Dendritic cell treated with granulocyte-macrophage colony-stimulating factor and Interleukin-4, amounts not matched to agents 40 ng/mL and 50 ng/mL, for 4 days (primary cell): ENCODE results near the gene CPN2.

Source experiments
- H3K27ac Mint-ChIP-seq: one replicate; pipeline ENCODE4 v1.8.0; 2022; ENCODE audit warnings: mild to moderate bottlenecking, mixed read lengths
- H3K27me3 Mint-ChIP-seq: one replicate; pipeline ENCODE4 v1.8.0; 2022; ENCODE audit warnings: mild to moderate bottlenecking, mixed read lengths
- H3K36me3 Mint-ChIP-seq: one replicate; pipeline ENCODE4 v1.8.0; 2022; ENCODE audit warnings: low read depth, mixed read lengths
- H3K4me1 Mint-ChIP-seq: one replicate; pipeline ENCODE4 v1.8.0; 2022; ENCODE audit warnings: low read depth, mixed read lengths
- H3K4me3 Mint-ChIP-seq: one replicate; pipeline ENCODE4 v1.8.0; 2022; ENCODE audit warnings: mild to moderate bottlenecking, moderate library complexity, mixed read lengths
- H3K9me3 Mint-ChIP-seq: one replicate; pipeline ENCODE4 v1.8.0; 2022; ENCODE audit warnings: mixed read lengths
- intact Hi-C: fragments of 100-400 bp; cut with micrococcal nuclease; formaldehyde crosslinking; loops from one replicate; pipeline ENCODE4 v1.15.0; 2022

The CPN2 gene

GRCh38 chr3:194374935-194375334 lies 23.8 kb upstream of the CPN2 start:
- Mint-ChIP-seq H3K27me3 (peaks cover 39% of the 10 kb centered on the region), H3K4me1 (no peaks in the 10 kb centered on the region), H3K9me3 (no peaks in the 10 kb centered on the region), H3K4me3 (no peak overlapping the region), H3K36me3 (no peaks in the 10 kb centered on the region), H3K27ac (no peak overlapping the region)
- intact Hi-C loops, result no loop called here

- no peaks in the 10 kb centered on the region for H3K36me3 Mint-ChIP-seq
- H3K27ac Mint-ChIP-seq, result no peak overlapping the region
- H3K9me3 Mint-ChIP-seq, result no peaks in the 10 kb centered on the region
- intact Hi-C loops, result no loop called here
- no peak overlapping the region for H3K4me3 Mint-ChIP-seq
- H3K27me3 Mint-ChIP-seq, result peaks cover 48% of the 10 kb centered on the region
- H3K4me1 Mint-ChIP-seq, result no peaks in the 10 kb centered on the region
Observed at GRCh38 chr3:194373899-194374298, 22.8 kb upstream of the CPN2 start.

GRCh38 chr3:194373028-194373427 lies 21.9 kb upstream of the CPN2 start:
- Mint-ChIP-seq H3K4me1 (no peaks in the 10 kb centered on the region), H3K27me3 (peaks cover 53% of the 10 kb centered on the region), H3K9me3 (no peaks in the 10 kb centered on the region), H3K4me3 (no peak overlapping the region), H3K36me3 (no peaks in the 10 kb centered on the region), H3K27ac (no peak overlapping the region)
- intact Hi-C loops, result no loop called here

GRCh38 chr3:194370753-194371152 lies 19.6 kb upstream of the CPN2 start:
- Mint-ChIP-seq H3K4me1 (no peaks in the 10 kb centered on the region), H3K36me3 (no peaks in the 10 kb centered on the region), H3K27ac (no peak overlapping the region), H3K9me3 (no peaks in the 10 kb centered on the region), H3K4me3 (no peak overlapping the region), H3K27me3 (peaks cover 44% of the 10 kb centered on the region)
- intact Hi-C loops, result no loop called here

GRCh38 chr3:194369522-194370279 lies 18.6 kb upstream of the CPN2 start, which contains the start of gene LRRC15:
TSS of gene LRRC15 (minus strand) at chr3:194369743. CDS start at chr3:194361043, 8,700 bp downstream.
- H3K27me3 Mint-ChIP-seq, result peaks cover 36% of the 10 kb centered on the region
- no peak within 1 kb of the TSS for H3K4me3 Mint-ChIP-seq
- H3K27ac Mint-ChIP-seq, result no peak within 1 kb of the TSS
- H3K4me1 Mint-ChIP-seq, result no peaks in the 10 kb centered on the region
- intact Hi-C loops, result no loop called here
- no peaks in the 10 kb centered on the region for H3K9me3 Mint-ChIP-seq
- no peaks in the 10 kb centered on the region for H3K36me3 Mint-ChIP-seq

GRCh38 chr3:194368918-194369317 lies 17.8 kb upstream of the CPN2 start:
- intact Hi-C loops, result no loop called here
- Mint-ChIP-seq H3K9me3 (no peaks in the 10 kb centered on the region), H3K27me3 (peaks cover 36% of the 10 kb centered on the region), H3K4me3 (no peak overlapping the region), H3K36me3 (no peaks in the 10 kb centered on the region), H3K4me1 (no peaks in the 10 kb centered on the region), H3K27ac (no peak overlapping the region)

GRCh38 chr3:194367992-194368841 lies 17.1 kb upstream of the CPN2 start:
- no peak overlapping the region for H3K4me3 Mint-ChIP-seq
- no peaks in the 10 kb centered on the region for H3K36me3 Mint-ChIP-seq
- intact Hi-C loops, result no loop called here
- H3K4me1 Mint-ChIP-seq, result no peaks in the 10 kb centered on the region
- H3K27ac Mint-ChIP-seq, result no peak overlapping the region
- no peaks in the 10 kb centered on the region for H3K9me3 Mint-ChIP-seq
- H3K27me3 Mint-ChIP-seq, result peaks cover 36% of the 10 kb centered on the region

- intact Hi-C loops, result no loop called here
- H3K4me1 Mint-ChIP-seq, result no peaks in the 10 kb centered on the region
- H3K27me3 Mint-ChIP-seq, result peaks cover 32% of the 10 kb centered on the region
- H3K27ac Mint-ChIP-seq, result no peak overlapping the region
- H3K4me3 Mint-ChIP-seq, result no peak overlapping the region
- H3K9me3 Mint-ChIP-seq, result no peaks in the 10 kb centered on the region
- H3K36me3 Mint-ChIP-seq, result no peaks in the 10 kb centered on the region
Observed at GRCh38 chr3:194365978-194366490, 14.9 kb upstream of the CPN2 start.

- H3K27me3 Mint-ChIP-seq, result peaks cover 27% of the 10 kb centered on the region
- intact Hi-C loops, result no loop called here
- no peaks in the 10 kb centered on the region for H3K36me3 Mint-ChIP-seq
- no peaks in the 10 kb centered on the region for H3K4me1 Mint-ChIP-seq
- H3K9me3 Mint-ChIP-seq, result no peaks in the 10 kb centered on the region
- no peak overlapping the region for H3K27ac Mint-ChIP-seq
- H3K4me3 Mint-ChIP-seq, result no peak overlapping the region
Observed at GRCh38 chr3:194365526-194365925, 14.4 kb upstream of the CPN2 start.

GRCh38 chr3:194364652-194365434 lies 13.7 kb upstream of the CPN2 start:
- intact Hi-C loops, result no loop called here
- no peak overlapping the region for H3K4me3 Mint-ChIP-seq
- no peaks in the 10 kb centered on the region for H3K4me1 Mint-ChIP-seq
- no peaks in the 10 kb centered on the region for H3K9me3 Mint-ChIP-seq
- no peaks in the 10 kb centered on the region for H3K36me3 Mint-ChIP-seq
- no peak overlapping the region for H3K27ac Mint-ChIP-seq
- peaks cover 24% of the 10 kb centered on the region for H3K27me3 Mint-ChIP-seq

- intact Hi-C loops, result no loop called here
- Mint-ChIP-seq H3K9me3 (no peaks in the 10 kb centered on the region), H3K36me3 (no peaks in the 10 kb centered on the region), H3K27ac (no peak overlapping the region), H3K27me3 (peaks cover 20% of the 10 kb centered on the region), H3K4me1 (no peaks in the 10 kb centered on the region), H3K4me3 (no peak overlapping the region)
Observed at GRCh38 chr3:194364314-194364651, 13.2 kb upstream of the CPN2 start.

- Mint-ChIP-seq H3K9me3 (no peaks in the 10 kb centered on the region), H3K27me3 (peaks cover 15% of the 10 kb centered on the region), H3K4me3 (no peak overlapping the region), H3K27ac (no peak overlapping the region), H3K36me3 (no peaks in the 10 kb centered on the region), H3K4me1 (no peaks in the 10 kb centered on the region)
- intact Hi-C loops, result no loop called here
Observed at GRCh38 chr3:194360568-194360967, 9.4 kb upstream of the CPN2 start.

- Mint-ChIP-seq H3K9me3 (no peaks in the 10 kb centered on the region), H3K4me1 (no peaks in the 10 kb centered on the region), H3K4me3 (no peak overlapping the region), H3K27me3 (peaks cover 14% of the 10 kb centered on the region), H3K27ac (no peak overlapping the region), H3K36me3 (no peaks in the 10 kb centered on the region)
- intact Hi-C loops, result no loop called here
Observed at GRCh38 chr3:194357681-194358080, 6.6 kb upstream of the CPN2 start.

GRCh38 chr3:194355379-194355778 lies 4.3 kb upstream of the CPN2 start:
- H3K4me3 Mint-ChIP-seq, result no peak overlapping the region
- H3K36me3 Mint-ChIP-seq, result no peaks in the 10 kb centered on the region
- no peaks in the 10 kb centered on the region for H3K4me1 Mint-ChIP-seq
- no peaks in the 10 kb centered on the region for H3K9me3 Mint-ChIP-seq
- peaks cover 12% of the 10 kb centered on the region for H3K27me3 Mint-ChIP-seq
- no peak overlapping the region for H3K27ac Mint-ChIP-seq
- intact Hi-C loops, result no loop called here
